GM21786 (cell line): ENCODE measurements around the gene NOMO2.
"Not testable (repeated sequence)": the region's sequence is repeated elsewhere in the genome, so short reads cannot be mapped to it uniquely, and the experiment has no call there.

Experiments used
- ATAC-seq: cut with Tn5 transposase; IDR thresholded peaks from one replicate; pipeline ENCODE4 v1.9.1; 2021; ENCODE audit not compliant: unreplicated experiment

Gene NOMO2

GRCh38 chr16:18579261-18579660 lies 17.4 kb upstream of the NOMO2 start:
- ATAC-seq = not testable (repeated sequence)

- ATAC-seq = not testable (repeated sequence)
Observed at GRCh38 chr16:18577942-18578341, 16.0 kb upstream of the NOMO2 start.

- not testable (repeated sequence) for ATAC-seq
Observed at GRCh38 chr16:18575945-18576344, 14.0 kb upstream of the NOMO2 start.

GRCh38 chr16:18575298-18575917 lies 13.5 kb upstream of the NOMO2 start:
- ATAC-seq = not testable (repeated sequence)

- not testable (repeated sequence) for ATAC-seq
Observed at GRCh38 chr16:18573887-18574286, 12.0 kb upstream of the NOMO2 start.

- ATAC-seq = not testable (repeated sequence)
Observed at GRCh38 chr16:18572973-18573372, 11.1 kb upstream of the NOMO2 start.

- not testable (repeated sequence) for ATAC-seq
Observed at GRCh38 chr16:18571307-18571850, 9.5 kb upstream of the NOMO2 start.

GRCh38 chr16:18570529-18571306 lies 8.8 kb upstream of the NOMO2 start:
- not testable (repeated sequence) for ATAC-seq

- ATAC-seq = not testable (repeated sequence)
Observed at GRCh38 chr16:18560416-18561220, 1.3 kb downstream of the NOMO2 start.

GRCh38 chr16:18553671-18554070 lies 8.2 kb downstream of the NOMO2 start:
- ATAC-seq = not testable (repeated sequence)

GRCh38 chr16:18547382-18547781 lies 14.5 kb downstream of the NOMO2 start:
- not testable (repeated sequence) for ATAC-seq

GRCh38 chr16:18546853-18547252 lies 15.0 kb downstream of the NOMO2 start:
- ATAC-seq = not testable (repeated sequence)

GRCh38 chr16:18544232-18545081 lies 17.4 kb downstream of the NOMO2 start:
- not testable (repeated sequence) for ATAC-seq

- ATAC-seq = not testable (repeated sequence)
Observed at GRCh38 chr16:18541912-18542311, 20.0 kb downstream of the NOMO2 start.

- ATAC-seq = not testable (repeated sequence)
Observed at GRCh38 chr16:18537004-18537403, 24.9 kb downstream of the NOMO2 start.

- ATAC-seq = not testable (repeated sequence)
Observed at GRCh38 chr16:18535519-18536168, 26.3 kb downstream of the NOMO2 start.

- ATAC-seq = not testable (repeated sequence)
Observed at GRCh38 chr16:18534308-18534707, 27.6 kb downstream of the NOMO2 start.

- not testable (repeated sequence) for ATAC-seq
Observed at GRCh38 chr16:18531323-18531722, 30.6 kb downstream of the NOMO2 start.

- not testable (repeated sequence) for ATAC-seq
Observed at GRCh38 chr16:18530329-18530728, 31.6 kb downstream of the NOMO2 start.

GRCh38 chr16:18526547-18526946 lies 35.4 kb downstream of the NOMO2 start:
- not testable (repeated sequence) for ATAC-seq
